Measurements from ENCODE around the gene DALRD3. TPM values are rescaled to one million over a fixed set of nuclear protein-coding genes. Genes with fewer than 3 reads are reported as not detected.

DALRD3 gene
- total RNA-seq, 1 donor: 39.1 TPM

- Histone ChIP-seq H3K9me3 (ENCODE audit: low read depth, low read length) (no peaks in the 10 kb centered on the region), H3K4me3 (ENCODE audit: insufficient read depth, low read length) (peak overlapping the region; percentile 96), H2AFZ (ENCODE audit: low read length) (peak overlapping the region; percentile 27), H4K20me1 (ENCODE audit: insufficient read depth, low read length) (peaks cover 22% of the 10 kb centered on the region), H3K36me3 (ENCODE audit: insufficient read depth, low read length) (peaks cover 36% of the 10 kb centered on the region), H3K79me2 (ENCODE audit: insufficient read depth, low read length) (peaks cover 57% of the 10 kb centered on the region), H3K4me2 (ENCODE audit: insufficient read depth, low read length) (peak overlapping the region; percentile 98), H3K27ac (ENCODE audit: low read depth, low read length) (peak overlapping the region; percentile 96), H3K4me1 (ENCODE audit: insufficient read depth, low read length) (peaks cover 32% of the 10 kb centered on the region), H3K27me3 (ENCODE audit: insufficient read depth, low read length) (no peaks in the 10 kb centered on the region)
- TF ChIP-seq, protein P1, sequence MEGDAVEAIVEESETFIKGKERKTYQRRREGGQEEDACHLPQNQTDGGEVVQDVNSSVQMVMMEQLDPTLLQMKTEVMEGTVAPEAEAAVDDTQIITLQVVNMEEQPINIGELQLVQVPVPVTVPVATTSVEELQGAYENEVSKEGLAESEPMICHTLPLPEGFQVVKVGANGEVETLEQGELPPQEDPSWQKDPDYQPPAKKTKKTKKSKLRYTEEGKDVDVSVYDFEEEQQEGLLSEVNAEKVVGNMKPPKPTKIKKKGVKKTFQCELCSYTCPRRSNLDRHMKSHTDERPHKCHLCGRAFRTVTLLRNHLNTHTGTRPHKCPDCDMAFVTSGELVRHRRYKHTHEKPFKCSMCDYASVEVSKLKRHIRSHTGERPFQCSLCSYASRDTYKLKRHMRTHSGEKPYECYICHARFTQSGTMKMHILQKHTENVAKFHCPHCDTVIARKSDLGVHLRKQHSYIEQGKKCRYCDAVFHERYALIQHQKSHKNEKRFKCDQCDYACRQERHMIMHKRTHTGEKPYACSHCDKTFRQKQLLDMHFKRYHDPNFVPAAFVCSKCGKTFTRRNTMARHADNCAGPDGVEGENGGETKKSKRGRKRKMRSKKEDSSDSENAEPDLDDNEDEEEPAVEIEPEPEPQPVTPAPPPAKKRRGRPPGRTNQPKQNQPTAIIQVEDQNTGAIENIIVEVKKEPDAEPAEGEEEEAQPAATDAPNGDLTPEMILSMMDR (IDR thresholded peaks at IDR 0.05; ENCODE audit: extremely low read depth, low read depth, low read length): no peak
- DNase-seq (ENCODE audit: insufficient read length, low spot score, missing footprints): peak; percentile 86
These were observed 1.6 kb upstream of the DALRD3 start for GRCh38 chr3:49019941-49020329.

DNA sequence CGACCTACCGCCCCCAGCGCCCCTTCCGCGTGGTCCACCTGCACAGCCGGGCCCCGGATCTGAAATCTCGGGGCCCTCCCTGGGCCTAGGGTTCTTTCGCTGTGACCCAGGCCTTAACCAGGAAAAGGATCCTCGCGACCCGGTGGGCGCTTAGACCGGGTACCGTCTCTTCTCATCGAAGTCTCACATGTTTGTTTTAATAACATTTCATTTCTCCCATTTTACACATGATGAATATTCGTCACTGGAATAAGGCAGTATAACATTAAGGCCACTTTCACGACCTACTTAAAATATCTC lies 277 bp upstream of the DALRD3 start:
- Histone ChIP-seq H3K36me3 (ENCODE audit: insufficient read depth, low read length) (peaks cover 35% of the 10 kb centered on the region), H3K27ac (ENCODE audit: low read depth, low read length) (peak overlapping the region; percentile 65), H3K79me2 (ENCODE audit: insufficient read depth, low read length) (peaks cover 58% of the 10 kb centered on the region), H2AFZ (ENCODE audit: low read length) (peak overlapping the region; percentile 66), H4K20me1 (ENCODE audit: insufficient read depth, low read length) (peaks cover 29% of the 10 kb centered on the region), H3K27me3 (ENCODE audit: insufficient read depth, low read length) (no peaks in the 10 kb centered on the region), H3K9me3 (ENCODE audit: low read depth, low read length) (no peaks in the 10 kb centered on the region), H3K4me1 (ENCODE audit: insufficient read depth, low read length) (peaks cover 32% of the 10 kb centered on the region), H3K4me2 (ENCODE audit: insufficient read depth, low read length) (peak overlapping the region; percentile 90), H3K4me3 (ENCODE audit: insufficient read depth, low read length) (peak overlapping the region; percentile 92)
- no peak for DNase-seq (ENCODE audit: insufficient read length, low spot score, missing footprints)
- TF ChIP-seq, protein P1 (IDR thresholded peaks at IDR 0.05; ENCODE audit: extremely low read depth, low read depth, low read length): no peak

DNA sequence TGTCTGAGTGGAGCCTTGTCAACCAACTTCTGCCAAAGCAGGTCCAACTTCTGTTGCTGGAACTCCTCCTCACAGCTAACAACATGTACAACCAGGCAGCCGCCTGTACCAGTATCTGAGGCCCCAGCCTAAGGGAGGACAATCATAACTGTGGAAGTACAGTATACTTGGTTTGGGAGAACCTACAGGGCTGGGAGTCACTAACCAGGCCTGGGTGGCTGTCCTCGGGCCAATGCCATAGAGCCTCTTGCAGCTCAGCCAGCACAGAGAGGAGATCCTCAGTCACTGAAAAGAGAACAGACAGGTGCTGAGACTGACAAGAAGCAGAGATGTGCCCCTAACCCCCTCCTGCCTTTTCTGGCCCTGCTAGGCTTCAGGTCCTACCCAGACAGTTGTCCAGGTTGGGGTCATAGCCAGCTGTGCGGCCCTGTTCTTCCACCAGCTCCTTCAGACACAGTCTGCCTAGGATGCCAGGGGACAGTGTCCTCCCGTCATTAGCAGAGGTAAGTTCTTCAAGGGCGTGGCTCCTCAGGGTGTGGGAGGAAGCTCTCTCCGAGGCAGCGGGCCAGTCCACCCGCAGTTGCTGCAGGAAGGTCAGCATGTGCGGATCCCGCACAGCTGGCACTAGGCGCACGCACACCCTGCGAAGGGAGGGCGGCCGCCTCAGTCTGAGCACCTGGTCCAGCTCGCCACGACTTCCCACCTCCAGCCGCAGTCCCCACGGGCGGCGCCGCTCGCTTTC lies 980 bp downstream of the DALRD3 start:
- H3K36me3 ChIP-seq (ENCODE audit: insufficient read depth, low read length): peaks cover 33% of the 10 kb centered on the region
- H3K79me2 ChIP-seq (ENCODE audit: insufficient read depth, low read length): peaks cover 60% of the 10 kb centered on the region
- H3K27ac ChIP-seq (ENCODE audit: low read depth, low read length): peak overlapping the region; percentile 28
- TF ChIP-seq, protein P1 (IDR thresholded peaks at IDR 0.05; ENCODE audit: extremely low read depth, low read depth, low read length): no peak
- H2AFZ ChIP-seq (ENCODE audit: low read length): peak overlapping the region; percentile 66
- no peaks in the 10 kb centered on the region for H3K27me3 ChIP-seq (ENCODE audit: insufficient read depth, low read length)
- peaks cover 22% of the 10 kb centered on the region for H3K4me1 ChIP-seq (ENCODE audit: insufficient read depth, low read length)
- peak overlapping the region; percentile 92 for H3K4me3 ChIP-seq (ENCODE audit: insufficient read depth, low read length)
- peak overlapping the region; percentile 90 for H3K4me2 ChIP-seq (ENCODE audit: insufficient read depth, low read length)
- peak; percentile 78 for DNase-seq (ENCODE audit: insufficient read length, low spot score, missing footprints)
- H3K9me3 ChIP-seq (ENCODE audit: low read depth, low read length): no peaks in the 10 kb centered on the region
- H4K20me1 ChIP-seq (ENCODE audit: insufficient read depth, low read length): peaks cover 33% of the 10 kb centered on the region

GRCh38 chr3:49016414-49017228 lies 1.8 kb downstream of the DALRD3 start:
- peak; percentile 80 for DNase-seq (ENCODE audit: insufficient read length, low spot score, missing footprints)
- TF ChIP-seq, protein P1 (IDR thresholded peaks at IDR 0.05; ENCODE audit: extremely low read depth, low read depth, low read length): no peak
- Histone ChIP-seq H2AFZ (ENCODE audit: low read length) (no peak overlapping the region), H3K27me3 (ENCODE audit: insufficient read depth, low read length) (no peaks in the 10 kb centered on the region), H3K4me1 (ENCODE audit: insufficient read depth, low read length) (peaks cover 21% of the 10 kb centered on the region), H3K4me2 (ENCODE audit: insufficient read depth, low read length) (peak overlapping the region; percentile 90), H3K36me3 (ENCODE audit: insufficient read depth, low read length) (peaks cover 38% of the 10 kb centered on the region), H3K79me2 (ENCODE audit: insufficient read depth, low read length) (peaks cover 64% of the 10 kb centered on the region), H3K27ac (ENCODE audit: low read depth, low read length) (no peak overlapping the region), H3K4me3 (ENCODE audit: insufficient read depth, low read length) (peak overlapping the region; percentile 92), H4K20me1 (ENCODE audit: insufficient read depth, low read length) (peaks cover 39% of the 10 kb centered on the region), H3K9me3 (ENCODE audit: low read depth, low read length) (no peaks in the 10 kb centered on the region)

Data from osteoblast (primary cell).